A673 (cell line): ENCODE data around the gene ALKBH8. TPM values are rescaled to one million over a fixed set of nuclear protein-coding genes. Genes with fewer than 3 reads are reported as not detected.
A peak's percentile ranks its signal among the peaks of the same experiment; 100 is the strongest.

Source experiments
- Bru-seq: library from RNA; stranded (reverse); fragments of 400-500 nt; gene quantifications from one replicate; lab custom pipeline; 2021; lab: Mats Ljungman, UMichigan
- BruChase-seq, 2 experiments: library from RNA; stranded (reverse); fragments of 400-500 nt; gene quantifications; one replicate each; lab custom pipeline; 2021; lab: Mats Ljungman, UMichigan
- BruUV-seq: library from RNA; stranded (reverse); fragments of 400-500 nt; replicated peaks from 2 replicates; lab custom pipeline; 2021; lab: Mats Ljungman, UMichigan
- CTCF ChIA-PET: fragments of 300-600 bp; sonication (Branson Sonifier 250); formaldehyde crosslinking; loops from one replicate; lab custom pipeline; 2022; ENCODE audit warnings: antibody characterized with exemption; lab: Charles Lee
- POLR2A ChIA-PET: fragments of 300-600 bp; sonication (Branson Sonifier 250); formaldehyde crosslinking; loops from one replicate; lab custom pipeline; 2022; ENCODE audit warnings: antibody characterized with exemption; ENCODE audit not compliant: low non-redundant PET; lab: Charles Lee
- DNase-seq: peaks from one replicate; pipeline ENCODE4 v3.0.0-alpha.2; 2015; ENCODE audit warnings: low spot score
- H3K27ac ChIP-seq: fragments of 200-600 bp; sonication (generic); 2 replicates; pipeline ENCODE4 v1.5.1; 2016; ENCODE audit warnings: mixed run types, low read depth, mild to moderate bottlenecking, mixed read lengths, antibody characterized with exemption, low read length; ENCODE audit not compliant: poor library complexity, severe bottlenecking
- H3K27me3 ChIP-seq: fragments of 200-600 bp; sonication (generic); replicated peaks from 2 replicates; pipeline ENCODE4 v1.6.1; 2017; ENCODE audit warnings: mixed run types, low read depth, mild to moderate bottlenecking, mixed read lengths, antibody characterized with exemption, low read length; ENCODE audit not compliant: insufficient read depth, poor library complexity
- H3K36me3 ChIP-seq: fragments of 200-600 bp; sonication (generic); 2 replicates; pipeline ENCODE4 v1.6.1; 2016; ENCODE audit warnings: mixed run types, mild to moderate bottlenecking, mixed read lengths, antibody characterized with exemption, low read length; ENCODE audit not compliant: insufficient read depth, poor library complexity, severe bottlenecking
- H3K4me1 ChIP-seq: fragments of 200-600 bp; sonication (generic); 2 replicates; pipeline ENCODE4 v1.6.1; 2017; ENCODE audit warnings: mixed run types, mild to moderate bottlenecking, mixed read lengths, antibody characterized with exemption, low read length; ENCODE audit not compliant: insufficient read depth, poor library complexity, severe bottlenecking
- H3K4me3 ChIP-seq: fragments of 200-600 bp; sonication (generic); 2 replicates; pipeline ENCODE4 v1.5.1; 2016; ENCODE audit warnings: low read depth, mixed run types, mild to moderate bottlenecking, mixed read lengths, low read length; ENCODE audit not compliant: poor library complexity, severe bottlenecking
- H3K9me3 ChIP-seq: fragments of 200-600 bp; sonication (generic); 2 replicates; pipeline ENCODE4 v1.6.1; 2016; ENCODE audit warnings: mixed run types, low read depth, mild to moderate bottlenecking, mixed read lengths, antibody characterized with exemption, low read length; ENCODE audit not compliant: poor library complexity, severe bottlenecking
- CTCF ChIP-seq: fragments of 300-800, 200-600 bp; sonication (generic); conservative IDR thresholded peaks from 2 replicates; pipeline ENCODE4 v1.5.1; 2017; ENCODE audit warnings: low read depth, mild to moderate bottlenecking, antibody characterized with exemption, low read length, moderate library complexity, mixed read lengths
- EZH2 ChIP-seq: fragments of 200-600 bp; sonication (generic); IDR thresholded peaks from 2 replicates; pipeline ENCODE4 v1.6.1; 2017; ENCODE audit warnings: borderline replicate concordance, low read depth, mild to moderate bottlenecking, mixed read lengths, antibody characterized with exemption, low read length; ENCODE audit not compliant: poor library complexity, severe bottlenecking
- intact Hi-C: fragments of 100-400 bp; cut with micrococcal nuclease; formaldehyde crosslinking; loops from one replicate; pipeline ENCODE4 v1.10.0; 2022; ENCODE audit not compliant: unreplicated experiment
- long read RNA-seq: library from polyadenylated mRNA; stranded (forward); transcript quantifications from one replicate; pipeline ENCODE4 v2.0.0, GENCODE V29; 2022
- total RNA-seq: library from RNA; stranded (reverse); gene quantifications from 2 replicates; pipeline ENCODE4 v1.2.3, GENCODE V29; 2021

ALKBH8 gene, protein sequence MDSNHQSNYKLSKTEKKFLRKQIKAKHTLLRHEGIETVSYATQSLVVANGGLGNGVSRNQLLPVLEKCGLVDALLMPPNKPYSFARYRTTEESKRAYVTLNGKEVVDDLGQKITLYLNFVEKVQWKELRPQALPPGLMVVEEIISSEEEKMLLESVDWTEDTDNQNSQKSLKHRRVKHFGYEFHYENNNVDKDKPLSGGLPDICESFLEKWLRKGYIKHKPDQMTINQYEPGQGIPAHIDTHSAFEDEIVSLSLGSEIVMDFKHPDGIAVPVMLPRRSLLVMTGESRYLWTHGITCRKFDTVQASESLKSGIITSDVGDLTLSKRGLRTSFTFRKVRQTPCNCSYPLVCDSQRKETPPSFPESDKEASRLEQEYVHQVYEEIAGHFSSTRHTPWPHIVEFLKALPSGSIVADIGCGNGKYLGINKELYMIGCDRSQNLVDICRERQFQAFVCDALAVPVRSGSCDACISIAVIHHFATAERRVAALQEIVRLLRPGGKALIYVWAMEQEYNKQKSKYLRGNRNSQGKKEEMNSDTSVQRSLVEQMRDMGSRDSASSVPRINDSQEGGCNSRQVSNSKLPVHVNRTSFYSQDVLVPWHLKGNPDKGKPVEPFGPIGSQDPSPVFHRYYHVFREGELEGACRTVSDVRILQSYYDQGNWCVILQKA
- total RNA-seq (13.6 and 17.0 TPM in 2 replicates), Bru-seq, nascent RNA (percentile 82 among the genes with signal in this experiment), BruChase-seq, experiment 1, labeled RNA remaining after a 2-hour chase (percentile 73 among the genes with signal in this experiment), BruChase-seq, experiment 2, labeled RNA remaining after a 6-hour chase (percentile 68 among the genes with signal in this experiment)
- long read RNA-seq, full-length matches to known transcripts, result 6 of 21 reads
- long read RNA-seq, partial matches to known transcripts, result 5 of 21 reads
- long read RNA-seq, other reads (novel, unspliced or antisense), result 10 of 21 reads

DNA sequence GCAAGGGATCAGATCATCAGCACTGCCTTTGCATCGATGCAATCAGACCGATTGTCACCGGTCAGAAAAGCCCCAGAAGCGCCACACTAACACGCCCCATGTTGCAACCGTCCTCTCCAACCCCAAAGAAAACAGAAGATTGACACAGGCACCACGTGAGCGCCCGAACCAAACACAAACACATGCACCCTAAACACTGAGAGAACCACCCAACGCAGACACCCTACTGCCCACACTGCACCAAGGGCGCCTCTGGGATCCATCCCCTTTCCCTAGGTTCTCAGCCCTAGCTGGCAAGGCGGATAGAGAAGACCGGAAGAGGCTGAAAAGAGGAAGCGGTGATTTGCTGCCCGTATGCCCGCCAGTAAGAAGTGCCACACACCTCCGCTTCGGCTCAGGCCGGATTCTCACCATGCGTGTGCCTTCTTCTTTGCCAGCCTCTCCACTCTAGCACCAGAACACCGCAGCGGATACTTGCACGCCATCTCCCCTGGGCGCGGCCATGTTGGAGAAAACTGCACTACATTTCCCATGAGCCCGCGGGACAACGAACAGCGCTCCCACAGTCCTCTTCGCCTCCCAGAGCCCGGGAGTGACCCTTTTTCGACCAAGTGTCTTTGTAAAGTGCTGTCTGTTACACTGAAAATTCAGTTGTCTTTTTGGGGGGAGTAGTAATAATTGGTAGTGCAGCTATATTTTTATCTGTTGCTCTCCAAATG is at the start of gene ALKBH8:
ALKBH8 (minus strand) TSS at position 517 of the 719 bp plus-strand sequence. CDS start 4,842 bp downstream, outside the sequence.
- intact Hi-C loops, result no loop called here
- peak within 1 kb of the TSS; percentile 71 for H3K4me3 ChIP-seq
- H3K27me3 ChIP-seq, result no peaks in the 10 kb centered on the region
- BruUV-seq, result no TSS peak
- TF ChIP-seq CTCF, result no peak
- CTCF ChIA-PET, result no interaction called here
- no peaks in the 10 kb centered on the region for H3K9me3 ChIP-seq
- H3K36me3 ChIP-seq, result no peaks in the 10 kb centered on the region
- H3K4me1 ChIP-seq, result peaks cover 12% of the 10 kb centered on the region
- POLR2A ChIA-PET, result no interaction called here
- H3K27ac ChIP-seq, result peak within 1 kb of the TSS; percentile 73
- DNase-seq, result peak; percentile 89

GRCh38 chr11:107612445-107612844 is 46.9 kb upstream of the ALKBH8 start:
- TF ChIP-seq EZH2, result no peak
- TF ChIP-seq CTCF, result no peak
- ChIA-PET CTCF (no interaction called here), POLR2A (no interaction called here)
- Histone ChIP-seq H3K9me3 (no peaks in the 10 kb centered on the region), H3K27me3 (peaks cover 8% of the 10 kb centered on the region), H3K4me3 (no peak overlapping the region), H3K36me3 (no peaks in the 10 kb centered on the region), H3K4me1 (peaks cover 10% of the 10 kb centered on the region), H3K27ac (no peak overlapping the region)
- no peak for DNase-seq
- BruUV-seq, result no TSS peak
- intact Hi-C loops, result no loop called here
